PC-9 (cell line): ENCODE results near the gene CPNE1.

Experiments
- CTCF ChIP-seq: fragments of 200-600 bp; sonication (generic); conservative IDR thresholded peaks from 2 replicates; pipeline ENCODE4 v1.6.1; 2017; ENCODE audit warnings: mixed run types, antibody characterized with exemption, mild to moderate bottlenecking, moderate library complexity
- EZH2 ChIP-seq: fragments of 200-600 bp; sonication (generic); IDR thresholded peaks from 2 replicates; pipeline ENCODE4 v1.8.0; 2017; ENCODE audit warnings: antibody characterized with exemption, low read depth

- TF ChIP-seq CTCF (no peak), EZH2 (no peak)
These were observed 32.1 kb downstream of the CPNE1 start for GRCh38 chr20:35632539-35633115.
